Activated CD4-positive, alpha-beta T cell treated with anti-CD3 and anti-CD28 coated beads for 1 hour (primary cell): Measurements from ENCODE around the gene LRRN3.

Experiments
- DNase-seq: peaks from one replicate; pipeline ENCODE4 v3.0.0-alpha.2; 2020

LRRN3 gene

DNA sequence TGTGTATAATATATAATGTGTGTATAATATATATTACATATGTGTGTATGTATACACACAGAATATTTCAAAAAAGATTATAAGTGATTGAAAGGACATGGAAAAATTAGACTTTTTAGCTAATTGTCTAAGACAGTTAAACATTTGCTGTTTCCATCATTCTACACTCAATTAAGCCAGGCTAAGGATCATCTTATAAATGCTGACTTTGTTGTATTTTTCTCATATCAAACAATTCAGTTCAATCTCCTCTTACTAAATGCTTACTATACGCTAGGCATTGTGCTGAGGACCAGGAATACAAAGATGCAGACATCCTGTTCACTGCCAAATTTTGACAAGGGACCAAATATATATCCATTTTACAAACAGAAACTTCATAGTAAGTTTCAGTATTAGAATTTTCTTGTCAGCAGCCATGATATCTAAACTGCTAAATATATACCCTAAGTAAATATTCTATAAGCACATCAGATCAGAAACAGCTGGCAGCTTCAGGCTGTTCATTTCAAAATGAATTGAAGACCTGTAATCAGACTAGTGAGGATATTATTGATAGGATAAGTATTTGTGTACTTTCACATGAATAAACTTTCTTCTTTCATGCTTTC, 10.3 kb upstream of the LRRN3 start:
- DNase-seq = no peak

DNA sequence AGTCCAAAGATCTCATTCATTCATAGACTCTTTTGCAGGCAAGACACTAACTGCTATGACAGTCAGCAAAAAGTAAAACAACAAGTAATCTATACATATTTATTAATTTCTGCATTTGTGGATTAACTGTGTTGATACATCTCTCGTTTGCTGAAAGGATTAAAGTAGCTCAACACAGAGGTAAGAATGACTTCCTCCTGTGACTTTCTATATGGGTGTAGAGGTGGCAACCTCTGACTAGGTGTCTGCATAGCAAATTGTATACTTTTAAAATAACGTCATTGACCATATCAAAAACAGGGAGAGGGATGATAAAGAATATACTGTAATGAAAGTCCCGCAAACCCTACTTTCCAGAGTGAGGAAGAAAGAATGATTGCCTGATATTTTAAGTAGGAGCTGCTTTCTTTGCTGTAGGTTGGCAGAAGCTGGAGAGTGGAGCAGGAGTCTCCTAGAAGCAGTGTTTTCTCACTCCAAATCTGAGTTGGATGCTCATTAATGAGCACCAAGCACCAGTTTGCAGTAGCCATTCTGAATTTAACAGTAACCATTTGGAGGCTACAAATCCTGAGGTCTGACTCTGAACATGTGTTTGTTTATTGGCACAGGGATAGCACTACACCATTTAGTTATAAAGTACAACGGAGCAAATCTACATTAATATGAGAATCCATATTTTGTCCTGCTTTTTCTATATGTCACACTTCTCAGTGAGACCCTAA, 9.2 kb upstream of the LRRN3 start:
- no peak for DNase-seq

DNA sequence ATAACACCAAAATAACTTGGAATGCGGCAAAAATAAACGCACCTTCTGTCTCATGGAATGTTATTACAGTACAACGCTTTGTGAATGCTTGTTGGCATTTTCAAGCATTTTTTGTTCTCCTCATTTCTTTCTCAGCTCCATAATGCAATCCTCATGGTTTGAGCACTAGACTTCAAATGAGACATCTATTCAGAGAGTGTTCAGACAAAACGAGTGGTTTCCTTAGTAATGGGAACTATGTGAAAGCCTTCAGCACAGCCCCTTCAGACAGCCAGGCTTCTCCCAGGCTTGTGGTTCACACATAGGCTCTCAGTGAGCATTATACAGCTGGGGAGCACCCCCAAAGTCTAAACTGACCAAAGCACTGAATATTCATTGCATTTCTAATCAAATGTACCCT, 8.6 kb upstream of the LRRN3 start:
- DNase-seq = no peak

DNA sequence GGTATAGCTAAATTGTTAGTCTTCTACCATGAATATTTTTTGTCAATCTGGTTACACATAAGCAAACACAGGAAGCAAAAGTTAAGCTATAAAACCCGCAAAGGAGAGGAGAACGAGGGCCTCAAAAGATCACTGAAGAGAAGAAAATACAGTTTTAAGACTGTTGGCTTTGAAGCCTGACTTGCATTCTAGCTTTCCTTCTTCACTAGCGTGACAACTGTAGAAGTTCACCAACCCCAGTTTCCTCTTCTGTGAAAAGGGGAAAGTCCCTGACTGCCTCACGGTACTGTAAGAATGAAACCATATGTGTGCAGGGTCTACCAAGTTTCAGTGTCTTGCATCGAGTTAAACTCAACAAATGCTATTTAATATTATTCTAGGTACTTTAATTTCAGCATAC, 7.5 kb upstream of the LRRN3 start:
- peak; percentile 22 for DNase-seq

DNA sequence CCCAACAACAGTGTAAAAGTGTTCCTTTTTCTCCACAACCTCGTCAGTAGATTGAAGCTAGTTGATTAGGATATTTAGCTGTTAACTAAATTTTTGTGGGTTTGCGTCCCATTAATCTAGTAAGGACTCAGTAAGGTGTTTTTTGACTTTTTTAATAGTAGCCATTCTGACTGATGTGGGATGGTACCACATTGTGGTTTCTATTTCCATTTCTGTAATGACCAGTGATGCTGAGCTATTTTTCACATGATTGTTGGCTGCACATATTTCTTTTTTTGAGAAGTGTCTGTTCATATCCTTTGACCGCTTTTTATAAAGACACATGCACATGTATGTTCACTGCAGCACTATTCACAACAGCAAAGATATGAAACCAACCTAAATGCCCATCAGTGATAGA, 5.6 kb upstream of the LRRN3 start:
- no peak for DNase-seq

DNA sequence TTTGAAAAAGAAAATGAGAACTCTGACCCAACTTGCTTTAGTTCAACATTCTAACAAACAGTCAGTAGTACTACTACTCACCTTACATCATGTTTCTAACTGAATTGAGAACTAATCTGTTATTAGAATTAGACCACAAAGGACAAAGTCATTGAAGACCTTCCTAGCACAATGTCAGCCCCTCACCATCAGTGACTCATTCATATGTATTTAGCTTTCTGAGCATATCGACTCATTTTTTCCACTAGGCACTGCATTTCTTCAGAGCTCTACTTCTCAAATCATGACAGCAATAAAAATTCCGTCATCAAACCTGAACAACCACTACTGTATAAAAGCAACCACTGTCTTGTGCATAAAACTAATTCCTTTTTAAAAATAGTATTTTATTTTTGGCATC, 4.4 kb upstream of the LRRN3 start:
- no peak for DNase-seq

DNA sequence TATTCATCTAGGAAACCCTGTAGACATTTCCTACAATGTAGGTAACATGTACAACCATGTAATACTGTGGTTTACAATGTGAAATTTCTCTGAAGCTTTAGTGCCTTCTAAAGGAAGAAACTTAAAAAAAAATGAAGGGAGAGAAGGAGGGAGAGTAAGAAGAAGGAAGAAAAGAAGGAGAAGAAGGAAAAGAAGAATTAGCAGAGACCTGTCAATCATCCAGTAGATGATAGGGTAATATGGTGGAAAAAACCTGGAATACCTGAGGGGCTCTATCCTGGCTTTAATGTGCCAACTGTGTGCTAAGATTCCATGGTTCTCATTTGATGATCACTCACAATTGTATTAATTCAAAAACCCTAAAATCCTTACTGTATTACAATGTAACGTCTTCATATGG, 2.6 kb upstream of the LRRN3 start:
- DNase-seq = no peak

DNA sequence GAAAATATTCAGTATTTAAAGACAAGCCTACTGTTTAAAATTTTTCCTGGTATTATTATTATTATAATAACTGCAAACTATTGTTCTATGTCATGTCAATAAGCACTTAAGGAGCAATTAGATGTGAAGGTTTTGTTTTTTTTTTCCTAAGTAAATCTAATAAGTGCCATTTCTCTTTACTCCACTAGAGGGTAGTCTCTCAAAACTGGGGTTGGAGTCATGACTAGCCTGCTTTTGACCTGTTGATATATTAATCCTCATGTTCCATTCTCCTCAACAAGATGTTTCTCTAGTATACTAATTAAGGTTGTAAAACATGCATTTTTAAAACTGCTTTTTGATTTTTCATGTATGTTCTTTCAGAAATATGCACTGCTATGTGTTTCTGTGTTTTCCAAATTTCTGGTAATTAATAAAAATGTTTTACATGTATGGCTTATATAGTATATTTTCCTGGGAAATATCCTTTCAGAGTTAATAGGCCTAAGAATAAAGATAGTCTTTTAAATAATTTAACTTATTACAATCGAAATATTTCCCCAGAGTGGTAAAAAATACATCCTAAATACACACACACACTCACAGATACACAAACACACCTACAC, 1.0 kb upstream of the LRRN3 start:
- no peak for DNase-seq

DNA sequence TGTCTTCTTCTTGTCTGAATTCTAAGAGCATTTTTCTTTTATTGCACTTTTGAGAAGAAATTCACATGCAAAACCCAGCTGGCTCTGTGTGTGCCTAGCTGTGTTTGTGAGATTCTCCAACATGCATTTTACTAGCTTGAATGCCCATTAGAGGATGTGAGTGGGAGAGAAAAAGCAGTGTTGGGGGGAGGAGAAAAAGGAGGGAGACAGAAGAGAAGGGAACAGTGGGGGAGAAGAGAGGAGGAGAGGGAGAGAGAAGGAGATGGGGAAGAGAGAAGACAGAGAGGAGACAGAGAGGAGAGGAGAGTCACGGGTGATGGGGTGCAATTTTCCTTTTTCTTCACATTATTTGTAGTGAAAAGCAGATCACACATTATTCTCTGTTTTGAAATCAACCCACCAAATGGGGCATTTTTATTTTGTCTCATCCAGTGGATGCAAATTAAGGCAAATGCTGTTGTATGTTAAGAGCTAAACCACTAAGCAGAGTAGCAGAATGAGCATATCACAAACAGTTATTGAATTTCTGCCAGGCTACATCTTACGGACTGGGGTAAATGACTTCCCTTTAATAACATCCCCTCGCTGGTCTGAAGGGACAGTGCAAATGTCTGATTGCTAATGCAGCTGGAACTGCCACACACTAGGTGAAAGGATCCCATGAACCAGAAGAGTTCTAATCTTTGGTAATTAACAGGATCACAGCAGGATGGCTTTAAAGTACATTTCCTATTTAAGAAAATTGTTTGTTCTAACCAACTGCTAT, 849 bp downstream of the LRRN3 start:
- no peak for DNase-seq

GRCh38 chr7:111092406-111093236, 1.7 kb downstream of the LRRN3 start:
- DNase-seq = no peak

GRCh38 chr7:111093496-111093895, 2.6 kb downstream of the LRRN3 start:
- DNase-seq = no peak

GRCh38 chr7:111094419-111094818, 3.5 kb downstream of the LRRN3 start:
- no peak for DNase-seq

- DNase-seq = no peak
Measured at GRCh38 chr7:111096997-111097396, 6.1 kb downstream of the LRRN3 start.

- DNase-seq = peak; percentile 47
Measured at GRCh38 chr7:111098011-111098925, 7.3 kb downstream of the LRRN3 start.

- no peak for DNase-seq
Measured at GRCh38 chr7:111098926-111099250, 8.0 kb downstream of the LRRN3 start.

- DNase-seq = no peak
Measured at GRCh38 chr7:111101856-111102646, 11.1 kb downstream of the LRRN3 start.

DNA sequence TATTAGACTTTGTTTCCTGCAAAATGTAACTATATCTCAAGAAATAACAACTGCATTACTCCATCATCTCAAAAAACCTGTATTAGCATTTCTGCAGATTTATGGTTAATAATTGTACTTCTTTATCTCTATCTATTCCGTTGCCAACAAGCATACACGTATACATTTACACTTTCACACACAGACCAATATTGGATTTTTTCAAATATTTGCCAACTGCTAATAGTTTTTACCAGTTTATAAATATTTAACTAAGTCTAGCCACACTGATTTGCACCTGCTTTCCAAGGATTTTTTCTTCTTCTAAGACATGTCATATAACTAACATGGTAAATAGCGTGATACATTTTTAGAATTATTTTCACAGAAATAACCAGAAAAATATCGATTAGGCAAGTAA, 12.2 kb downstream of the LRRN3 start:
- DNase-seq = no peak

- no peak for DNase-seq
Measured at GRCh38 chr7:111103678-111104274, 12.8 kb downstream of the LRRN3 start.

- DNase-seq = no peak
Measured at GRCh38 chr7:111104710-111105109, 13.8 kb downstream of the LRRN3 start.

DNA sequence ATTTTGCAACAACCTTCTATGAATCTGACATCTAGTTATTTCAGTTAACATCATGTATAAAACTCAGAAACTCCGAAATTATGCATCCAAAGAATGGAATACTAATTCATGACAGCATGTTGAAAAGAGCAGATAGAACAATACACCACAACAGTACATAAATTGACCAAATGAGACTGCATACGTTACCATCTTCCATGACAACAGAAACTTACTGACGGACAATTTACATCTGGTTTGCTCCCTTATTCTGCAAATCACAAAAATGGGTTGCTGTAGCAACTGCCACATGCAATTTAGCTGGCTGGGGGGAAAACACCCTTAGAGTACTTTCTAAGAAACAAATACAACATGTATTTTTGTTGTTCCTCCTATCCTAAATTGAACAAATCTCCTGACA, 14.3 kb downstream of the LRRN3 start:
- no peak for DNase-seq

DNA sequence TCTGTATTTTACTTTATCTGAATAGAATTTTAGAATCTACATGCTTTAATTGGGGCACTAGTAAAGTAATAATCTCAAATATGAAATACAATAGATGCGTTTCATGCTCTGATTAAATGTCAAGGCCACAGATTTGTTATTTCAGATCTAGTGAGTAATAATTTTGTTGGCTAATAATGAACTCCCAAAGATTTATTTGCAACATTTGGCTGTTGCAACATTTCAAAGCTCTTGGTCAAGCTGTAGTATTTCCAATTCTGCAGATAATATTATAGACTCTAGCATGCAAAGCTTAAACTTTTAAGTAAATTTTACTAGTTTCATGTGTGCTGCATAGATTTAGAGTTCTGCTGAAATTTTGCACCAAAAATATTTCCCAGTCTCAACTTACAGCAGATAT, 16.7 kb downstream of the LRRN3 start:
- no peak for DNase-seq
